Lower leg skin (tissue), 4 donors: ENCODE measurements around the gene SLC38A11. TPM values are rescaled to one million over a fixed set of nuclear protein-coding genes. Genes with fewer than 3 reads are reported as not detected.
A peak's percentile ranks its signal among the peaks of the same experiment; 100 is the strongest.
"Not testable (repeated sequence)": the region's sequence is repeated elsewhere in the genome, so short reads cannot be mapped to it uniquely, and the experiment has no call there.

Source experiments
- DNase-seq, 2 donors: peaks; one replicate each; pipeline ENCODE4 v3.0.0-alpha.2; 2019; ENCODE audit warnings: low spot score in 2 of 2
- H3K4me3 ChIP-seq: fragments of 200-600 bp; sonication (generic); 2 replicates; pipeline ENCODE4 v1.5.1; 2017; ENCODE audit warnings: mild to moderate bottlenecking, low read depth; ENCODE audit not compliant: poor library complexity, severe bottlenecking
- POLR2A ChIP-seq, 2 donors: fragments of 450-650 bp; IDR thresholded peaks; one replicate each; pipeline ENCODE4 v1.6.1; 2016 to 2017; ENCODE audit warnings: antibody characterized with exemption in 2 of 2, mild to moderate bottlenecking in 1 of 2, moderate library complexity in 1 of 2
- WGBS, 2 donors: methylation state at CpG; one replicate each; pipeline ENCODE4 v1.1.5; 2018; 5-methylcytosine and 5-hydroxymethylcytosine counted together
- intact Hi-C: fragments of 100-400 bp; cut with DNase I; formaldehyde crosslinking; loops from one replicate; pipeline ENCODE4 v1.15.0; 2023; ENCODE audit warnings: low total_unique reads
- total RNA-seq, 4 donors: library from RNA; depleted of rRNA; stranded (reverse); fragments of >200 nt; gene quantifications; one replicate each; pipeline ENCODE4 v1.1.0, GENCODE V29; 2016
- TF ChIP-seq, protein P1 (sequence below), 3 donors: fragments of 450-650 bp; IDR thresholded peaks; one replicate each; pipeline ENCODE4 v1.5.1; 2016; ENCODE audit warnings: antibody characterized with exemption in 3 of 3, mild to moderate bottlenecking in 3 of 3, moderate library complexity in 2 of 3

SLC38A11 gene
- total RNA-seq, 4 donors from 2014 or later: 0.32 to 2.9 (median 0.52) TPM; not detected in 1

DNA sequence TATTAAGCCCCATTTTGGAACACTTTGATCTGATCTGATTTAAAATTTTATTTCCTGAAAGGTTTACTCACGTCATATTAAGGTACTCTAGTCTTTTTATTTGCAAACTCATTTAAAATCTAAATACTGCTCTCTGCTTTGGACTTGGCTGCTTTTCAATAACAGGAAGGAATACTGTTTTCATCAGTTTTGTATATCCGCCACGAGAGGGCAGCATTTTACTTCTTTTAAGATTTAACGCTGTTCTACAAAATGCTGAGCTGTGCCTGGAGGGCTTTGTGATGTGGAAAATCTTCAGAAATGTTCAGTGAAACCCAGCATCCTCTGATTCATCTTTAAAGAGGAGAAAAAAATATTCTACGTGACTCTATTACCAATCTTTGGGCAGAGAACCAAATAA, 37.5 kb upstream of the SLC38A11 start:
- TF ChIP-seq POLR2A (IDR thresholded peaks at IDR 0.05): no peak
- TF ChIP-seq, protein P1, sequence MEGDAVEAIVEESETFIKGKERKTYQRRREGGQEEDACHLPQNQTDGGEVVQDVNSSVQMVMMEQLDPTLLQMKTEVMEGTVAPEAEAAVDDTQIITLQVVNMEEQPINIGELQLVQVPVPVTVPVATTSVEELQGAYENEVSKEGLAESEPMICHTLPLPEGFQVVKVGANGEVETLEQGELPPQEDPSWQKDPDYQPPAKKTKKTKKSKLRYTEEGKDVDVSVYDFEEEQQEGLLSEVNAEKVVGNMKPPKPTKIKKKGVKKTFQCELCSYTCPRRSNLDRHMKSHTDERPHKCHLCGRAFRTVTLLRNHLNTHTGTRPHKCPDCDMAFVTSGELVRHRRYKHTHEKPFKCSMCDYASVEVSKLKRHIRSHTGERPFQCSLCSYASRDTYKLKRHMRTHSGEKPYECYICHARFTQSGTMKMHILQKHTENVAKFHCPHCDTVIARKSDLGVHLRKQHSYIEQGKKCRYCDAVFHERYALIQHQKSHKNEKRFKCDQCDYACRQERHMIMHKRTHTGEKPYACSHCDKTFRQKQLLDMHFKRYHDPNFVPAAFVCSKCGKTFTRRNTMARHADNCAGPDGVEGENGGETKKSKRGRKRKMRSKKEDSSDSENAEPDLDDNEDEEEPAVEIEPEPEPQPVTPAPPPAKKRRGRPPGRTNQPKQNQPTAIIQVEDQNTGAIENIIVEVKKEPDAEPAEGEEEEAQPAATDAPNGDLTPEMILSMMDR (IDR thresholded peaks at IDR 0.05): no peak
- no peak overlapping the region for H3K4me3 ChIP-seq
- 0 to 1% methylated on average over 5 of the region's 5 CpGs for WGBS, 2 donors
- peak in 1 of 2 donors; percentile 71 for DNase-seq
- intact Hi-C loops: loop anchor here (10.0 kb wide), 1 partner anchor 712 kb away; no protein-coding TSS in a partner anchor

DNA sequence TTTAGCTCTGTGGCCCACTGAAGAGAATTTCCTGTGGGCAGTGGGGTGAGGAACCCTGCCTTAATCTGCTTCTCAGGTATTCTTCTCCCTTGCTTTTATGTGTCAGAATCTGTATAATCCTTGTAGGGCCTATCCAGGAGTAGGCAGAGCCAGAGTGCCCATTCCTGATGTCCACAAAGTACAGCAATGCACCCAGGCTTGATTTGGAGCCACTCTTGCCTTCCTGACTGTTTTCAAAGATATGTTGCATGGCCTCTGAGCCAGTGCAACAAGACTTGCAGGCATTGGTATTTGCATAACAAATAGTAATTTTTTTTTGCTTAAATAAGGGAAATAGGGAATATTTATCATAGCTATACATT, 36.7 kb upstream of the SLC38A11 start:
- intact Hi-C loops: loop anchor here (10.0 kb wide), 1 partner anchor 713 kb away; no protein-coding TSS in a partner anchor
- H3K4me3 ChIP-seq, DNase-seq: not testable (repeated sequence)

DNA sequence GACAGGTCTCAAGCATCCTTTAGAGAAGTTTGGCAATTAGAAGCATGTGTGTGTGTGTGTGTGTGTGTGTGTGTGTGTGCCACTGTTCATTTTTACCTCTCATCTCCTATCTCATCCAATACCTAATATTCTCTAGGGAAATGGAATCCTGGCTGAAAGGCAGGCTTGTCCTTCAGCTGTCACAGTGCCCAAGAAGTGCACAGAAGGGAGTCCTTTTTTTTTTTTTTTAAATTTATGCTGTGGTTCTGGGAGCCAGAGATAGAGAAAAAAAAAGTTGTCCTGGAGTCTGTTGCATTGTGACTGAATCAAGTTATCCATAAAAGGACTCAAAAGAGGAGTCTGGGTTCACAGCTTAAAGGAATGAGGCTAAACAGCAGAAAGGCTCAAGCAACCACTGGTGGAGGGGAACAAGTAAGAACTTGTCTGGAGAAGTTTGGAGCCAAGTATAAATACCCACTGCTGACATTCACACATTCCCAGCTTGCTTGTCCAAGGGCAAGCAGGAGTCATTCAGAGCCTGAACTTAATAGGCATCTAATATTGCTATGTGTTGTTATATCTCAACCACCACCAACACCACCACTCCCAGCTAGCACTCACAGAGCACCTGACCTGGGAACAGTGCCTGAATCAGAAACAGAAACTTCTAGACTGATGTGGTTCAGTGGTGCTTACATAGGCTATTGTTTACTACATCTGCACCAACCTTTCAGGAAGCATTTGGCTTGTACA, 36.2 kb upstream of the SLC38A11 start:
- intact Hi-C loops: loop anchor here (10.0 kb wide), 1 partner anchor 713 kb away; no protein-coding TSS in a partner anchor
- peak in 1 of 2 donors; percentile 76 for DNase-seq
- H3K4me3 ChIP-seq: not testable (repeated sequence)

DNA sequence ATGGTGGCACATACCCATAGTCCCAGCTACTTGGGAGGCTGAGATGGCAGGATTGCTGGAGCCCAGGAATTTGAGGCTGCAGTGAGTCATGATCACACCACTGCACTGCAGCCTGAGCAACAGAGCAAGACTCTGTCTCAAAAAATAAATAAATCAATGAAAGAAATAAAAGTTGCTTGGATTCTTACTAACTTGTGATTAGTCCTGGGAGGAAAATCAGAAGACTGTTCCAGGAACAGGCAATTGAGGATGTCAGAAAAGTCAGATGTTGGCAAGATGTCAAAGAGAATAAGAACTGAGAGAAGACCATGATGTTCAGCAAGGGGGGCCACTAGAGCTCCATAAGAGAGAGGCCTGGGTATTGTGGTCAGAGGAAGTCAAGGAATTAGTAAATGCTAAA, 35.6 kb upstream of the SLC38A11 start:
- H3K4me3 ChIP-seq, DNase-seq: not testable (repeated sequence)
- intact Hi-C loops: loop anchor here (10.0 kb wide), 1 partner anchor 714 kb away; no protein-coding TSS in a partner anchor

DNA sequence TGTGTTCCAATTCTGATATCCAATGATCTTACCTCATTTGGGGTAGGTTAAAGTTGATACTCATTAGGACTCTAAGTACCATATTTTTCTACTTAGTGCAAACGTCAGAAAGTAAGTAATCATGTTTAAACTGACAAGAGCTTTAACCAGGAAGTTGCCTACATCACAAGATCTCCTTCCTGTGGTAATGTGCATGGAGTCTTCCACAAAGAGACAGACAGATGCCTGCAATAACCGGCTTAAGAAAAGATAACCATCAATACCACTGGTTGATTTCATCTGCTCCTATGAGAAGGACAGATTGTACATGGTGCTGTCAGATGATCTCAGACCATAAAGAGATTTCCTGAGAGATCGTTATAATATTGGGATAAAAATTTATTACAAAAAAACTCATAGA, 33.5 kb upstream of the SLC38A11 start:
- H3K4me3 ChIP-seq, intact Hi-C loops, DNase-seq: not testable (repeated sequence)
- 67 to 78% methylated on average over 3 of the region's 3 CpGs for WGBS, 2 donors

DNA sequence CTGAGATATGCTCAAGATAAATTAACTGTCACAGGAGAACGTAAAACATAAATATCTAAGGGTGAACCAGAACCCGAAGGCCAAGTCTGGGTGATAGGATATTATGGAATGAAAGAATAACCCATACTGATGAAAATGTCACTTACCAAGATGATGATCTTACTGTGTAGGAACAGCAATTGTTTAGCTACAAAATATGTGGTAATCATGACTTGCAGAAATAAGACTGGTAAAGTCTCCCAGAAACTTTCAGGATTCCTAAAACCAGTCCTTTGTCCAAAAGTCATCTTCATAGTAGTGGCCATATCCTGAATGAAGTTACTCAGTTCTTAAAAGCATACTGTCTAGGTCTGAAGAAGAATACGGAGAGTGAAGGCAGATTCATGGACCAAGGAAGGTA, 30.7 kb upstream of the SLC38A11 start:
- WGBS, 2 donors: 64 to 65% methylated on average over 3 of the region's 3 CpGs
- H3K4me3 ChIP-seq, DNase-seq, intact Hi-C loops: not testable (repeated sequence)

DNA sequence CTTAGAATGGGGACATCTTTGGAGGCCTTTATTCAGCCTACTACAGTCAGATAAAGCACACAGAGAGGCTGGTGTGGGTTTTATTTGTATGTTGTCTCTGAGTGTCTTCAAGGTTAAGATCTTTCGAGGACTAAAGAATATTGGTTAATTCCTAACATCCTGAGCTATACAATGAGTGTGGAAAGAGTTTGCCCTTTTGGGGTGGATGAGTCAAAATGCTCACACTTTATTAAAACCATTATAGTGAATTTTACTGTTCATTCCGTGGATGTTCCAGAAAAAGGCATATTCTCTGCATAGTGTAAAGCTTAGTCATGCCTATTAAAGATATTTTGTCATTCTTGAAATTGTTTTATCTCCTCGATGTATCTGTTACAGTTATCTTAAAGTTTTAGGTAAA, 29.1 kb upstream of the SLC38A11 start:
- 81 to 93% methylated on average over 3 of the region's 3 CpGs for WGBS, 2 donors

DNA sequence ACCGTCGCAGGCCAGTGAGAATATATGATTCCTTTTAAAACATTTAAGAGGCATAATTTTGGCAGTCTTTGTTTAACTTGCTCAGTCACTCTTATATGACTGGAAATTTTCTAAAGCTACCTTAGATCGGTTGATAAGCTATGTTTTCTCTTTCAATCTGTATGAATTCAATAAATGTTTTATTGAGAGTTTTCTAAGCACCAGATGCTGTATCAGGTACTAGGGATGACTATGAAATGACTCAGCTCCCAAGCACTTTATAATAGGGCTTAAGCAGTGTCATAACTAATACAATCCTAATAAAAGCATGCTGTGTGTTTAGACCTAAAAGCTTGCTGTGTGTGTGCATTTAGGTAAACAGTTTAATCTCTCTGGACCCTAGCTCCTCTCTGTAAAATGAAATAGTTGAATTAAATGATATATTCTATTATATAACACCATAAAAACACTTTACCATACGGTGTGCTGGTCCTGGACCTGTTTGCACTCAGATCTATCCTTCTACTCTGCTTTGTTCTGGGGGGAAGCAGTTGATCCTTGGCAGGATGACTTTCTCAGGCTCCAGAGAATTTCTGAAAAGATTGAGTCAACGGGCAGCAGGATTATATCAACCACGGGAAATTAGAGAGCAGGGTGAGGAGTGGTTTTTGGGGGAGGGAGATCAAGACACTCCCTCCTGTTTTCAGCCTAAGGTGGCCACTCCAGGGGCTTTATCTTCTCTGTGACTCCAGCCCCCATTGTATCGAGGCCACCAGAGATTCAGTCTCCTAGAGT, 26.1 kb upstream of the SLC38A11 start:
- WGBS, 2 donors: 68 to 69% methylated on average over 7 of the region's 7 CpGs
- no peak overlapping the region for H3K4me3 ChIP-seq
- intact Hi-C loops: no loop called here
- DNase-seq: no peak
- TF ChIP-seq POLR2A (IDR thresholded peaks at IDR 0.05): no peak
- TF ChIP-seq, protein P1 (IDR thresholded peaks at IDR 0.05): no peak

More for the DNA sequence above, 29.1 kb upstream of the SLC38A11 start:
- TF ChIP-seq, protein P1 (IDR thresholded peaks at IDR 0.05): no peak
- no peak for TF ChIP-seq POLR2A (IDR thresholded peaks at IDR 0.05)
- DNase-seq: no peak
- intact Hi-C loops: no loop called here
- H3K4me3 ChIP-seq: no peak overlapping the region

DNA sequence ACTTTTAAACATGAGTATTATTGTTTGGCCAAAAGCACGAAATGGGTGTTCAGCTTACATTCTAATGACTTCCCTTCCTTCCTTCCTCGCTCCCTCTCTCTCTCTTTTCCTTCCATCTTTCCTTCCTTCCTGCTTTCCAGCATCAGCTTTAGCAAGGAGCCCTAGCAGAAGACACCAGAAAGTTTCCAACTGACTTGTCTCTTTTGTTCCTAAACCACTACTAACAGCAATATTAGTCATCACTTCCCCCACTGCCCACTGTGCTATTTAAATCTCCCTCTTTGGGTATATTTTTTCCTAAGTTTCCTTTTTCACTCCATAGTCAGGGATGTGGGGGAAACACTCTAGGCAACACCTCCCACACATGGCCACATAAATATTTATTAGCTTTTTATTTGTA, 25.4 kb upstream of the SLC38A11 start:
- DNase-seq, H3K4me3 ChIP-seq, intact Hi-C loops: not testable (repeated sequence)
- WGBS, 2 donors: 73 to 76% methylated on average over 2 of the region's 2 CpGs
